Endometrium (tissue), 2 donors: ENCODE data around the gene KCNJ1.

Experiments
- FAIRE-seq: peaks from 2 replicates; lab custom pipeline; 2012; peaks lifted over from hg19 to GRCh38; lab: Jason Lieb, UNC
- donor health status: control.
- donor health status: control.

KCNJ1 gene

GRCh38 chr11:128822130-128822529 is 45.0 kb downstream of the KCNJ1 start:
- FAIRE-seq, result no peak

GRCh38 chr11:128821556-128821955 is 45.5 kb downstream of the KCNJ1 start:
- no peak for FAIRE-seq

GRCh38 chr11:128819198-128819597 is 47.9 kb downstream of the KCNJ1 start:
- FAIRE-seq, result no peak

- no peak for FAIRE-seq
Measured at GRCh38 chr11:128814856-128815705, 52.0 kb downstream of the KCNJ1 start.

- no peak for FAIRE-seq
Measured at GRCh38 chr11:128813729-128814128, 53.4 kb downstream of the KCNJ1 start.

GRCh38 chr11:128810784-128811514 is 56.1 kb downstream of the KCNJ1 start:
- no peak for FAIRE-seq

GRCh38 chr11:128809128-128809527 is 58.0 kb downstream of the KCNJ1 start:
- no peak for FAIRE-seq

GRCh38 chr11:128807909-128808308 is 59.2 kb downstream of the KCNJ1 start:
- FAIRE-seq, result no peak

GRCh38 chr11:128806506-128807261 is 60.4 kb downstream of the KCNJ1 start:
- FAIRE-seq, result no peak

- FAIRE-seq, result no peak
Measured at GRCh38 chr11:128804481-128804880, 62.6 kb downstream of the KCNJ1 start.

GRCh38 chr11:128803449-128804245 is 63.4 kb downstream of the KCNJ1 start:
- no peak for FAIRE-seq

GRCh38 chr11:128803011-128803410 is 64.1 kb downstream of the KCNJ1 start:
- no peak for FAIRE-seq

GRCh38 chr11:128802358-128802981 is 64.6 kb downstream of the KCNJ1 start:
- FAIRE-seq, result no peak

GRCh38 chr11:128800871-128801417 is 66.2 kb downstream of the KCNJ1 start:
- FAIRE-seq, result no peak

- no peak for FAIRE-seq
Measured at GRCh38 chr11:128796270-128796669, 70.8 kb downstream of the KCNJ1 start.

- FAIRE-seq, result no peak
Measured at GRCh38 chr11:128790196-128790595, 76.9 kb downstream of the KCNJ1 start.

- FAIRE-seq, result no peak
Measured at GRCh38 chr11:128789497-128790150, 77.5 kb downstream of the KCNJ1 start.
